ENCODE data around the gene TBC1D9B. TPM values are rescaled to one million over a fixed set of nuclear protein-coding genes. Genes with fewer than 3 reads are reported as not detected.

Gene TBC1D9B
- total RNA-seq, 1 experiment from 2014 or later: 44.9 TPM

GRCh38 chr5:179926657-179927056 is 19.0 kb upstream of the TBC1D9B start:
- Histone ChIP-seq H3K9me2 (replicated peaks; ENCODE audit: low read length) (no peaks in the 10 kb centered on the region), H3K27ac (ENCODE audit: low read length) (no peak overlapping the region), H2AFZ (ENCODE audit: low read length) (no peak overlapping the region), H3K27me3 (ENCODE audit: low read length) (no peaks in the 10 kb centered on the region), H4K20me1 (ENCODE audit: low read length) (no peaks in the 10 kb centered on the region), H3K4me3 (ENCODE audit: low read length) (no peak overlapping the region), H3K9me3 (ENCODE audit: low read length) (no peaks in the 10 kb centered on the region), H3K36me3 (ENCODE audit: low read depth, low read length) (no peaks in the 10 kb centered on the region), H3K4me2 (ENCODE audit: low read length) (no peak overlapping the region), H3K79me2 (ENCODE audit: low read length) (no peaks in the 10 kb centered on the region), H3K4me1 (ENCODE audit: insufficient read depth, low read length) (no peaks in the 10 kb centered on the region), H3K9ac (ENCODE audit: low read length) (no peak overlapping the region), H3F3A (ENCODE audit: low read length, unreplicated experiment) (no peaks in the 10 kb centered on the region)
- intact Hi-C loops (cut with micrococcal nuclease): no loop called here
- ChIA-PET CTCF (no interaction called here), POLR2A (ENCODE audit: unreplicated experiment) (no interaction called here)
- TF ChIP-seq EZH2phosphoT487 (IDR thresholded peaks at IDR 0.05; ENCODE audit: borderline replicate concordance, low read length) (no peak), CTCF (conservative IDR thresholded peaks at IDR 0.05; ENCODE audit: low read depth, low read length) (no peak), EZH2 (IDR thresholded peaks at IDR 0.05; ENCODE audit: low read length, unreplicated experiment) (no peak)
- no TSS peak for BruUV-seq (replicated peaks)
- DNase-seq: no peak
- no peak for ATAC-seq

- POLR2A ChIA-PET (ENCODE audit: unreplicated experiment): no interaction called here
Measured at GRCh38 chr5:179923436-179923835, 15.7 kb upstream of the TBC1D9B start.

GRCh38 chr5:179920175-179920574 is 12.5 kb upstream of the TBC1D9B start:
- intact Hi-C loops (cut with micrococcal nuclease): no loop called here
- H3F3A ChIP-seq (ENCODE audit: low read length, unreplicated experiment): no peaks in the 10 kb centered on the region
- no peaks in the 10 kb centered on the region for H3K79me2 ChIP-seq (ENCODE audit: low read length)
- no peaks in the 10 kb centered on the region for H4K20me1 ChIP-seq (ENCODE audit: low read length)
- no TSS peak for BruUV-seq (replicated peaks)
- H3K27ac ChIP-seq (ENCODE audit: low read length): no peak overlapping the region
- H2AFZ ChIP-seq (ENCODE audit: low read length): no peak overlapping the region
- DNase-seq: no peak
- no peaks in the 10 kb centered on the region for H3K9me3 ChIP-seq (ENCODE audit: low read length)
- H3K4me2 ChIP-seq (ENCODE audit: low read length): no peak overlapping the region
- H3K9ac ChIP-seq (ENCODE audit: low read length): no peak overlapping the region
- no peak for TF ChIP-seq EZH2phosphoT487 (IDR thresholded peaks at IDR 0.05; ENCODE audit: borderline replicate concordance, low read length)
- no peak for TF ChIP-seq EZH2 (IDR thresholded peaks at IDR 0.05; ENCODE audit: low read length, unreplicated experiment)
- TF ChIP-seq CTCF (conservative IDR thresholded peaks at IDR 0.05; ENCODE audit: low read depth, low read length): no peak
- no peaks in the 10 kb centered on the region for H3K4me1 ChIP-seq (ENCODE audit: insufficient read depth, low read length)
- H3K9me2 ChIP-seq (replicated peaks; ENCODE audit: low read length): no peaks in the 10 kb centered on the region
- H3K4me3 ChIP-seq (ENCODE audit: low read length): no peak overlapping the region
- POLR2A ChIA-PET (ENCODE audit: unreplicated experiment): no interaction called here
- no peaks in the 10 kb centered on the region for H3K36me3 ChIP-seq (ENCODE audit: low read depth, low read length)
- no peak for ATAC-seq
- CTCF ChIA-PET: no interaction called here
- no peaks in the 10 kb centered on the region for H3K27me3 ChIP-seq (ENCODE audit: low read length)

More at GRCh38 chr5:179923436-179923835, 15.7 kb upstream of the TBC1D9B start:
- no peaks in the 10 kb centered on the region for H3K79me2 ChIP-seq (ENCODE audit: low read length)
- no TSS peak for BruUV-seq (replicated peaks)
- TF ChIP-seq CTCF (conservative IDR thresholded peaks at IDR 0.05; ENCODE audit: low read depth, low read length) (no peak), EZH2 (IDR thresholded peaks at IDR 0.05; ENCODE audit: low read length, unreplicated experiment) (no peak), EZH2phosphoT487 (IDR thresholded peaks at IDR 0.05; ENCODE audit: borderline replicate concordance, low read length) (no peak)
- H3K4me1 ChIP-seq (ENCODE audit: insufficient read depth, low read length): no peaks in the 10 kb centered on the region
- intact Hi-C loops (cut with micrococcal nuclease): no loop called here
- H3K4me3 ChIP-seq (ENCODE audit: low read length): no peak overlapping the region
- CTCF ChIA-PET: no interaction called here
- H3K27me3 ChIP-seq (ENCODE audit: low read length): no peaks in the 10 kb centered on the region
- no peak overlapping the region for H2AFZ ChIP-seq (ENCODE audit: low read length)
- H3K9me3 ChIP-seq (ENCODE audit: low read length): no peaks in the 10 kb centered on the region
- H3K27ac ChIP-seq (ENCODE audit: low read length): no peak overlapping the region
- no peaks in the 10 kb centered on the region for H3F3A ChIP-seq (ENCODE audit: low read length, unreplicated experiment)
- no peaks in the 10 kb centered on the region for H4K20me1 ChIP-seq (ENCODE audit: low read length)
- no peaks in the 10 kb centered on the region for H3K9me2 ChIP-seq (replicated peaks; ENCODE audit: low read length)
- H3K36me3 ChIP-seq (ENCODE audit: low read depth, low read length): no peaks in the 10 kb centered on the region
- H3K4me2 ChIP-seq (ENCODE audit: low read length): no peak overlapping the region
- no peak overlapping the region for H3K9ac ChIP-seq (ENCODE audit: low read length)
- no peak for ATAC-seq
- no peak for DNase-seq
